Measurements from ENCODE around the gene AFAP1L2.

GRCh38 chr10:114281006-114281405, 123.3 kb downstream of the AFAP1L2 start:
- TF ChIP-seq CTCF (IDR thresholded peaks at IDR 0.05): no peak
- no peak for TF ChIP-seq POLR2A (IDR thresholded peaks at IDR 0.05)

Measured in right lobe of liver (tissue), 4 donors.